ENCODE measurements around the gene ARMC3.

ARMC3 gene

GRCh38 chr10:22911067-22911466 lies 16.8 kb upstream of the ARMC3 start:
- DNase-seq (ENCODE audit: low spot score) = no peak
- no peak for TF ChIP-seq CTCF (IDR thresholded peaks at IDR 0.05; ENCODE audit: extremely low read depth, insufficient read depth, missing control alignments)
- in situ Hi-C loops (cut with MboI; ENCODE audit: low pct_unique_long_range_greater_than_20kb, low sequenced_read_pairs, unreplicated experiment) = no loop called here

GRCh38 chr10:22911889-22912762 lies 15.7 kb upstream of the ARMC3 start:
- in situ Hi-C loops (cut with MboI; ENCODE audit: low pct_unique_long_range_greater_than_20kb, low sequenced_read_pairs, unreplicated experiment) = no loop called here
- no peak for DNase-seq (ENCODE audit: low spot score)
- TF ChIP-seq CTCF (IDR thresholded peaks at IDR 0.05; ENCODE audit: extremely low read depth, insufficient read depth, missing control alignments) = no peak

GRCh38 chr10:22912763-22913384 lies 15.0 kb upstream of the ARMC3 start:
- no peak for TF ChIP-seq CTCF (IDR thresholded peaks at IDR 0.05; ENCODE audit: extremely low read depth, insufficient read depth, missing control alignments)
- no peak for DNase-seq (ENCODE audit: low spot score)
- in situ Hi-C loops (cut with MboI; ENCODE audit: low pct_unique_long_range_greater_than_20kb, low sequenced_read_pairs, unreplicated experiment) = no loop called here

GRCh38 chr10:22913474-22914092 lies 14.3 kb upstream of the ARMC3 start:
- in situ Hi-C loops (cut with MboI; ENCODE audit: low pct_unique_long_range_greater_than_20kb, low sequenced_read_pairs, unreplicated experiment) = no loop called here
- no peak for TF ChIP-seq CTCF (IDR thresholded peaks at IDR 0.05; ENCODE audit: extremely low read depth, insufficient read depth, missing control alignments)
- no peak for DNase-seq (ENCODE audit: low spot score)

GRCh38 chr10:22915314-22915713 lies 12.5 kb upstream of the ARMC3 start:
- DNase-seq (ENCODE audit: low spot score) = no peak
- no peak for TF ChIP-seq CTCF (IDR thresholded peaks at IDR 0.05; ENCODE audit: extremely low read depth, insufficient read depth, missing control alignments)
- in situ Hi-C loops (cut with MboI; ENCODE audit: low pct_unique_long_range_greater_than_20kb, low sequenced_read_pairs, unreplicated experiment) = no loop called here

- TF ChIP-seq CTCF (IDR thresholded peaks at IDR 0.05; ENCODE audit: extremely low read depth, insufficient read depth, missing control alignments) = no peak
- in situ Hi-C loops (cut with MboI; ENCODE audit: low pct_unique_long_range_greater_than_20kb, low sequenced_read_pairs, unreplicated experiment) = no loop called here
- DNase-seq (ENCODE audit: low spot score) = no peak
These were observed 2.8 kb upstream of the ARMC3 start for GRCh38 chr10:22925088-22925487.
